A549 treated with Hydrocortisone at 1 μM for 4 hours (cell line): Measurements from ENCODE around the gene C20orf204. TPM values are rescaled to one million over a fixed set of nuclear protein-coding genes. Genes with fewer than 3 reads are reported as not detected.

ENCODE experiments used
- total RNA-seq: library from RNA; stranded (reverse); fragments of 200-300 nt; extraction: Qiagen RNA extraction; gene quantifications from 5 replicates; pipeline ENCODE4 v1.2.3, GENCODE V29; 2022

Gene C20orf204, protein sequence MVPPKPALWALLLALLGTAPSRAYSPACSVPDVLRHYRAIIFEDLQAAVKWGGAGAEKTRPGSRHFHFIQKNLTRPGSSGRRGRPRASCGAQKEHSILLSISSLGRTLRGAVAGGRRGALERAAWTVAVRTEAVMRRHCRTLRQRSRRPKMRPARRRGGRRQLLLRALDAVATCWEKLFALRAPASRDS
- total RNA-seq = 0.23 to 0.52 TPM (median 0.32 TPM) in 5 replicates

DNA sequence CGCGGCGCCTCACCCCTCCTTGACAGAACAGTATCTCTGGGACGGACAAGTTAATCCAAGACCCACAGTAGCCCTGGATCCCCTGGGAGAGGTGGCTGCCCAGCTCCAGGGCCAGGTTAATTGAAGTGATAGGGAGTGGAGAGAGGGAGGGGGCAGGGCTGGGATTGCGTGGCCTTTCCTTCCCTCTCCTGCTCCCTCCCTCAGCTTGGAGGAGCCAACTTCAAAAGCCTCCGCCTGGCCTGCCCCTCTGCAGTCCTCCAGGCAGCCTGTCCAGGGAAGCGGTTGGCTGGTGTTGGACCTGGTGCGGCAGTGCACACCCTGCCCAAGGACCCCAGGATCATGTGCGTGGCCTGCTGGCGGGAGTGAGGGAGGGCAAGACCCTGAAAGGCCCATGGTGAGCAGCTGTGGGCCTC lies at the start of gene C20orf204:
TSS of gene C20orf204 (plus strand) at position 250 of the 413 bp plus-strand sequence. CDS start at position 392, 142 bp downstream.

DNA sequence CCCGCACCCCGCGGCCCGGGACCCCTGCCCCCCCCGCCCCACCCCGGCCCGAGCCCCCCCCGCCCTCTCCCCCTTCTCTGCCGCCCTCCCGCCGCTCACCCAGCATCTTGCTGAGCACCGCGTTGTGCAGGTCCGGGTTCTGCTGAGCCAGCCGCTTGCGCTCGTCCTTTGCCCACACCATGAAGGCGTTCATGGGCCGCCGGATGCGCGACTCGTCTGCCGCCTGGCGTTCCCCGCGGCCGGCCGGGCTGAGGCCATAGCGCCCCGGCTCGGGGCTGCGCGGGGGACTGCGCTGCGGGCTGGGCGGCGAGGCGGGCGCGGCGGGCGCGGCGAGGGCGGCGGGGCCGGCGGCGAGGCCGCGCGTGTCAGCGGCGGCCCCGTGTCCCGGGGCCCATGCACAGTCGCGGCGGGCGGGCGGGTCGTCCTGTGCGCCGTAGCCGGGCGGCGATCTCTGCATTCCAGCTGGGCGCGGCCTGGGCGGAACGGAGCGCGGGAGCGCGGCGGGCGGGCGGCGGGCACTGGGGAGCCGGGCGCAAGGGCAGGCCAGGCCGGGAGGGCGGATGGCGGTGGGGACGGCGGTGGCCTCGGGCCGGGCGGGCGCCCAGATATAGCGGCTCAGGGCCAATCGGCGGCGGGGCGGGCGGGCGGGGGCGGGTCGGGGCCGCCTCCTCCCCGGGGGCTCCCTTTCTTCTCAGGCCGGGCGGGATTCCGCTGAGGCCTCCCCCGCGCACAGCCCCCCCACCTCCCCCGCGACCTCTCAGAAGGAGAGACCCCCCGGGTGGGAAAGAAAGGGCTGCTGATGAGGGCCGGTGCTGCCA lies 13.3 kb downstream of the C20orf204 start, which contains the start of gene SOX18:
TSS of gene SOX18 (minus strand) at position 580 of the 818 bp plus-strand sequence. CDS start at position 457, 123 bp downstream.

DNA sequence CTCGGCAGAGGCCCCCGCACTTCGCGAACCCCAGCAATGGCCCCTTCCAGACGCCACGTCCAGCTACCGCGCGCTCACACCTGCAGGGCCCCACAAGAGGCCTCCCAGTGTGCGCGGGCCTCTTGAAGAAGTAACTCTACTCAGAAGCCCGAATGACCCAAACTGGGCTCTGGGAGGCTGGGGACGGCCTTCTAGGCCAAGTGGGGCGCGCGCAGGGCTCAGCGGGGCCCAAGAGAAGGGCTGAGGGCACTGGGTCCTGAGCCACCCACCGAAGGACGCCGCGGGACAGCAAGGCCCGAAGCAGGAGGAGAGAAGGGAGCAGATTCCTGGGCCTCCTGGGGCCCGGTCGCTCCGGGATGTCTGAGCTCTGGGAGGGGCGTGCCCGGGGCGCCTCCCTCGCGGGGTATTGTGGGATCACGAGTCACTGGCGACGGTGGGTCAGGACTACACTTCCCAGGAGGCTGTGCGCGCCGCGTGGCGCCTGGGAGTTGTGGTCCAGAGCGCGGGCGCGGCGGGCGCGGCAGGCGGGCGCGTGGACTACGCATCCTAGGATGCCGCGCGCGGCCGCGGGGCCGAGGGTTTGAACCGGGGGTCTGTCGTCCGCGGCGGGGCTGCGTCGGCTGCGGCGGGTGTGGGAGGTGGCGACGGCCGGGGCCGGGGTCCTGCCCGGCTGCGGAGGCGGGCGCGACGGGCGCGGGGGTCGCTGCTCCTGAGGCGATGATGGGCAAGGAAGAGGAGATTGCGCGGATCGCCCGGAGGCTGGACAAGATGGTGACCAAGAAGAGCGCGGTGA lies 26.8 kb downstream of the C20orf204 start, which contains the start of gene TCEA2:
TSS of gene TCEA2 (plus strand) at position 603 of the 793 bp plus-strand sequence. CDS start at position 718, 115 bp downstream.

DNA sequence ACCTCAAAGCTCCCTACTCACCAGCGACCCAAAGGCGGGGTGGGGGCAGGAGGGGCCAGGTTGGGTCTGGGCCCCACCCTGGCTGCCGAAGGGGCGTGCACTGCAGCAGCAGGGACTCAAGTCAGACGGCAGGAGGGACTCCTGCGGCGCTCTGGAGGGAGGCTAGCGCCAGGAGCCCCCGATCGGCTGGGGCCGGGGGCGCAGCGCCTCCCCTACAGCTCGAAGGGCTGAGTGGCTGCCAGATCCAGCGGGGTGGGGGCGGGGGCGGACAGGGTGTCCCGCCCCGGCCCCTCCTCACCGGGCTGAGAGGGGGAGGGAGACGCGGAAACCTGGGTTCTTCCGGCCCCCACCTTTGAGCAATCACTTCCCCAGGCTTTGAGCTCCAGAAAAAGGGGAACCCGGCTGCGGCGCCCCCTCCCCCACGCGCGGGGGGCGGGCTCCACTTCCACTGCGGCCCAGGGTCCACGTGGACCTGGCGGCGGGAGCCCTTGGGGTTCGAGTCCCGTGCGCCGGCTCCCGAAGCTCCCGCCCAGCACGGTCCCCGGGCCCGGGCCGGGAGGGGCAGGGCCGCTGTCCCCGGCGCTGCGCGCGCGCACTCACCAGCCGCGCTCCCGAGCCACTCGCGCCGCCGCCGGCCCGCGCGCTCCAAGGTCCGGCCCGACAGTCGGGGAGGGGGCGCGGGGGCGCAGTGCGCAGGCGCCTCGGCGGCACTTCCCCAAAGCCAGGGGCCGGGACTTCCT lies 43.5 kb downstream of the C20orf204 start, which contains the start of gene RGS19:
TSS of gene RGS19 (minus strand) at position 246 of the 740 bp plus-strand sequence. CDS start 2,632 bp downstream, outside the sequence.

DNA sequence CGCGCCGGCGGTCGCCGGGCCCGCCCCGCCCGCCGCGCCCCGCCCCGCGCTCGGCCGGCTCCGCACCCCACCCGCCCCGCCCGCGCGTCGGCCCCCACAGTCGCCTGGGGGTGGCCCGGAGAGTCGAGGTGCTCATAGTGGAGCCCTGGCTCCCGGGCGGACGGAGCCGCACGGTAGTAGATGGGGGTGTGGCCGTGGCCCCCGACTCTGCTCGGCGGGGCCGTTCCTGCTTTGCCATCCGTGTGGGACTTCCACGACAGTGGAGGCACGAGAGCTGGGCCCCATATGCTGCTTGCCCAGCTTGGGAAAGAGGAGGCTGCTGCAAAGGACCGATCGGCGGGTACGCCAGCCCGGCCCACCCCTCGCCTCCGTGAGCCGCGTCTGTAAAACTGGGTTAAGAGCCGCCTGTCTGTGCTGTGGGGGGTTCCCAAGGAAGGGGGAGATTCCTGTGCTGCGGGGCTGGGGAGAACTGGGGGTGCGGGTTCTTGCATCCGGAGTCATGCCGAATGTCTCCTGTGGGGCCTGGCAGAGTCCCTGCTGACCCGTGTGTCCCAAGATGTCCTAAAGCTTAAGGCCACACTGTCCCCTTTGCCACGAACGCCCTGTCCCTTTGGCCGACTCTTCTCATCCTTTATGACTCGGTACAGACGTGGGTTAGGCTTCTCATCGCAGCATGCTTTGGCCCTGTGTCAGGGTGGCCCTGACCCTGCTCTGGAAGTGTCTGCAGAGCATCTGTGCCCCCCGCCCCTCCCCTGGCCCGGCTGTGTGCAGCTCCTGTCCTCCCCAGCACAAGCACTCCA lies 44.2 kb downstream of the C20orf204 start, which contains the start of gene OPRL1:
TSS of gene OPRL1 (plus strand) at position 70 of the 800 bp plus-strand sequence. CDS start 12,639 bp downstream, outside the sequence.

DNA sequence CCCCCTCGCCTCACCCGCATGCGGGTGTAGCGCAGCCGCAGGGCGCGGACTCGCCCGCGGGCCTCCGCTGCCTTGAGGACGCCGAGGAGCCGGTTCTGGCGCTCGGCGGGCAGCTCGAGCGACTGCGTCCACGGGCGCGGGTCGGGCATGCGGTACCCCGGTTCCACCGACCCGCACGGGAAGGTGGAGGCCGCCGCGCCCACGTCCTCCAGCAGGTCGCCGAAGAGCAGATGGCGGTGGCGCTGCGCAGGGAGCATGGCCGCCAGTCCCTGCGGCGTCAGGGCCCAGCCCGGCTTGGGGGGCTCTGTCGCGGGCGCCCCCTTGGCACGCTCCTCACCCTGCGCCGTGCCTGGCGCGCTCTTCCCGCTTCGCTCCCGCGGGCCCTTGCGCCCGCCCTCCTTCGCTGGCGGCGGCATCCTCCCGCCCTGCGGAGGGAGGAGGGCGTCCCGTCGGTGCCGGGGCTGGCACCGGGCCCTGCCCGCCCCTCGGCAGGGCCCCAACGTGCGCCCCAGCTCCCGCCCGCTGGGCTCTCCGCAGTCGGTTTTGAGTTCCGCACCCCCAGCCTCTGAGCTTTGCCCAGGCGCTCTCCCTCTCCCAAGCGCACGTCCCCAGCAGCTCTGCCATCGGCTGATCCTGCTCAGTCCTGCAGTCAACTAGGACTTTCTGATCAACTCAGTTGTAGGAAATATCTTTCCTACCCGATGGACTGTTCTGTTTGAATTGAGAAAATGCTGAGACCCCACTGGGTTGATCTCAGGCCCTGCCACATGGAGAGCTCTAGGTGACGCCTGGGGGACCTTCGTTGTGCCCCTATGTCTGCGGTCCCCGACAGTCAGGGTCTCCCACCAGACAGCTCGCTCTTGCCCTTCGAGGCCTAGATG lies 48.1 kb downstream of the C20orf204 start, which contains the start of gene LKAAEAR1:
TSS of gene LKAAEAR1 (minus strand) at position 595 of the 881 bp plus-strand sequence. CDS start at position 416, 179 bp downstream.

Other genes starting within 250 kb of the C20orf204 start
- 0.71 to 1.0 TPM (median 0.81 TPM) in 5 replicates for gene ZBTB46, start 204.9 kb upstream of the C20orf204 start, total RNA-seq
- gene ABHD16B, start 174.7 kb upstream of the C20orf204 start, total RNA-seq = 0.08 to 0.13 TPM in 2 of 5 replicates, not detected in the others
- gene TPD52L2, start 170.9 kb upstream of the C20orf204 start, total RNA-seq = 131 to 146 TPM (median 133 TPM) in 5 replicates
- gene DNAJC5, start 141.1 kb upstream of the C20orf204 start, total RNA-seq = 27.2 to 30.6 TPM (median 28.7 TPM) in 5 replicates
- 25.7 to 34.2 TPM (median 31.7 TPM) in 5 replicates for gene UCKL1, start 79.8 kb upstream of the C20orf204 start, total RNA-seq
- gene ZNF512B, start 66.3 kb upstream of the C20orf204 start, total RNA-seq = 10.4 to 12.9 TPM (median 12.1 TPM) in 5 replicates
- gene SAMD10, start 56.5 kb upstream of the C20orf204 start, total RNA-seq = not detected in 5 replicates
- gene PRPF6, start 55.0 kb upstream of the C20orf204 start, total RNA-seq = 49.4 to 62.8 TPM (median 53.2 TPM) in 5 replicates
- gene SOX18, start 13.5 kb downstream of the C20orf204 start, total RNA-seq = 1.3 to 2.7 TPM (median 2.3 TPM) in 5 replicates
- 26.0 to 48.5 TPM (median 44.8 TPM) in 5 replicates for gene TCEA2, start 27.0 kb downstream of the C20orf204 start, total RNA-seq
- gene RGS19, start 43.3 kb downstream of the C20orf204 start, total RNA-seq = 29.7 to 38.9 TPM (median 36.5 TPM) in 5 replicates
- gene OPRL1, start 43.9 kb downstream of the C20orf204 start, total RNA-seq = 1.0 to 1.7 TPM (median 1.2 TPM) in 5 replicates
- gene LKAAEAR1, start 48.2 kb downstream of the C20orf204 start, total RNA-seq = 0.48 to 2.2 TPM (median 1.8 TPM) in 5 replicates
- not detected in 5 replicates for gene NPBWR2, start 71.4 kb downstream of the C20orf204 start, total RNA-seq
- 0.08 to 0.35 TPM (median 0.15 TPM) in 5 replicates for gene MYT1, start 128.3 kb downstream of the C20orf204 start, total RNA-seq
- 8.6 to 13.4 TPM (median 12.1 TPM) in 5 replicates for gene PCMTD2, start 219.6 kb downstream of the C20orf204 start, total RNA-seq